GM23338 (cell line): ENCODE data around the gene EXOC3. TPM values are rescaled to one million over a fixed set of nuclear protein-coding genes. Genes with fewer than 3 reads are reported as not detected.

Experiments used
- ATAC-seq: fragments of 200-7000 bp; cut with Tn5 transposase; 3 replicates; pipeline ENCODE4 v1.9.1; 2020
- DNase-seq: peaks from one replicate; pipeline ENCODE4 v3.0.0-alpha.2; 2015; ENCODE audit warnings: low spot score
- H2AFZ ChIP-seq: fragments of 200-600 bp; sonication (generic); 2 replicates; pipeline ENCODE4 v1.8.0; 2016; ENCODE audit warnings: antibody characterized with exemption, mild to moderate bottlenecking, moderate library complexity
- H3F3A ChIP-seq: fragments of 200-600 bp; sonication (generic); replicated peaks from 2 replicates; pipeline ENCODE4 v1.8.0; 2017; ENCODE audit warnings: antibody characterized with exemption, mixed run types, low read depth
- H3K27ac ChIP-seq: fragments of 200-600 bp; sonication (generic); 2 replicates; pipeline ENCODE4 v1.6.1; 2016; ENCODE audit warnings: low read depth
- H3K27me3 ChIP-seq: fragments of 200-600 bp; sonication (generic); 2 replicates; pipeline ENCODE4 v1.8.0; 2016; ENCODE audit warnings: mild to moderate bottlenecking, mixed run types, moderate library complexity; ENCODE audit not compliant: insufficient read depth
- H3K36me3 ChIP-seq: fragments of 200-600 bp; sonication (generic); 2 replicates; pipeline ENCODE4 v1.8.0; 2016; ENCODE audit warnings: mild to moderate bottlenecking; ENCODE audit not compliant: insufficient read depth
- H3K4me1 ChIP-seq: fragments of 200-600 bp; sonication (generic); 2 replicates; pipeline ENCODE4 v1.8.0; 2016; ENCODE audit warnings: mild to moderate bottlenecking, moderate library complexity; ENCODE audit not compliant: insufficient read depth
- H3K4me2 ChIP-seq: fragments of 200-600 bp; sonication (generic); 2 replicates; pipeline ENCODE4 v1.7.1; 2017; ENCODE audit warnings: mixed run types
- H3K4me3 ChIP-seq: fragments of 200-600 bp; sonication (generic); 2 replicates; pipeline ENCODE4 v1.6.1; 2016; ENCODE audit warnings: mixed run types
- H3K79me2 ChIP-seq: fragments of 200-600 bp; sonication (generic); replicated peaks from 2 replicates; pipeline ENCODE4 v1.8.0; 2017; ENCODE audit warnings: mild to moderate bottlenecking; ENCODE audit not compliant: insufficient read depth
- H3K9me2 ChIP-seq: fragments of 200-600 bp; sonication (generic); 2 replicates; pipeline ENCODE4 v1.8.0; 2017; ENCODE audit not compliant: insufficient read depth
- H4K20me1 ChIP-seq: fragments of 200-600 bp; sonication (generic); replicated peaks from 2 replicates; pipeline ENCODE4 v1.8.0; 2017; ENCODE audit warnings: mild to moderate bottlenecking; ENCODE audit not compliant: insufficient read depth
- H3K27ac Mint-ChIP-seq: 2 replicates; pipeline ENCODE4 v1.8.0; 2020; ENCODE audit warnings: inconsistent platforms, mild to moderate bottlenecking, moderate library complexity, mixed read lengths
- H3K27me3 Mint-ChIP-seq: 3 replicates; pipeline ENCODE4 v1.8.0; 2022; ENCODE audit warnings: low read depth, mild to moderate bottlenecking, moderate library complexity, mixed read lengths, inconsistent platforms; ENCODE audit not compliant: insufficient read depth, poor library complexity
- H3K36me3 Mint-ChIP-seq: 3 replicates; pipeline ENCODE4 v1.8.0; 2021; ENCODE audit warnings: low read depth, mild to moderate bottlenecking, inconsistent platforms, moderate library complexity, mixed read lengths
- H3K4me1 Mint-ChIP-seq: 3 replicates; pipeline ENCODE4 v1.8.0; 2020; ENCODE audit warnings: mild to moderate bottlenecking, inconsistent platforms, mixed read lengths
- H3K4me3 Mint-ChIP-seq: 3 replicates; pipeline ENCODE4 v1.8.0; 2021; ENCODE audit warnings: moderate library complexity, mild to moderate bottlenecking, inconsistent platforms, mixed read lengths
- H3K9me3 Mint-ChIP-seq: 3 replicates; pipeline ENCODE4 v1.8.0; 2020; ENCODE audit warnings: moderate library complexity, mild to moderate bottlenecking, inconsistent platforms, mixed read lengths
- CREB1 ChIP-seq: fragments of 250-450 bp; sonication (Bioruptor Pico); IDR thresholded peaks from 2 replicates; pipeline ENCODE4 v1.5.0; 2020; ENCODE audit warnings: low read depth, mild to moderate bottlenecking, moderate library complexity
- CTCF ChIP-seq, 2 experiments: fragments of 200-600 bp in 1 of 2; sonication (generic) in 1 of 2; conservative IDR thresholded peaks; 2 replicates each; pipeline versions ENCODE4 v1.5.1 to v1.6.1; 2016 to 2017; ENCODE audit warnings: antibody characterized with exemption in 2 of 2, low read depth in 2 of 2, mild to moderate bottlenecking in 2 of 2, moderate library complexity in 1 of 2
- ETS1 ChIP-seq: IDR thresholded peaks from 2 replicates; pipeline ENCODE4 v1.6.1; 2016; ENCODE audit warnings: antibody characterized with exemption
- EZH2 ChIP-seq: fragments of 200-600 bp; sonication (generic); IDR thresholded peaks from one replicate; pipeline ENCODE4 v1.8.0; 2017; ENCODE audit warnings: antibody characterized with exemption, mild to moderate bottlenecking, low read depth; ENCODE audit not compliant: unreplicated experiment
- EZH2phosphoT487 ChIP-seq: fragments of 200-600 bp; sonication (generic); IDR thresholded peaks from one replicate; pipeline ENCODE4 v1.8.1; 2018; ENCODE audit warnings: antibody characterized with exemption; ENCODE audit not compliant: unreplicated experiment
- JUNB ChIP-seq: IDR thresholded peaks from one replicate; pipeline ENCODE4 v1.6.1; 2016; ENCODE audit warnings: antibody characterized with exemption; ENCODE audit not compliant: unreplicated experiment
- NANOG ChIP-seq: IDR thresholded peaks from 2 replicates; pipeline ENCODE4 v1.6.1; 2016; ENCODE audit warnings: antibody characterized with exemption, borderline replicate concordance
- REST ChIP-seq: IDR thresholded peaks from one replicate; pipeline ENCODE4 v1.6.1; 2018; ENCODE audit warnings: antibody characterized with exemption; ENCODE audit not compliant: unreplicated experiment
- STAT1 ChIP-seq: IDR thresholded peaks from one replicate; pipeline ENCODE4 v1.6.1; 2016; ENCODE audit warnings: antibody characterized with exemption; ENCODE audit not compliant: unreplicated experiment
- ZNF114 ChIP-seq: fragments of 250-450 bp; sonication (Bioruptor Pico); IDR thresholded peaks from 2 replicates; pipeline ENCODE4 v1.5.0; 2020; ENCODE audit warnings: mild to moderate bottlenecking, moderate library complexity
- ZNF331 ChIP-seq: fragments of 250-450 bp; sonication (Bioruptor Pico); IDR thresholded peaks from 2 replicates; pipeline ENCODE4 v1.5.0; 2020; ENCODE audit warnings: low read depth, mild to moderate bottlenecking, moderate library complexity
- ZNF462 ChIP-seq: fragments of 250-450 bp; sonication (Bioruptor Pico); IDR thresholded peaks from 2 replicates; pipeline ENCODE4 v1.5.0; 2020; ENCODE audit warnings: mild to moderate bottlenecking, moderate library complexity
- polyA plus RNA-seq: library from polyadenylated mRNA; unstranded; fragments of >200 nt; fragmentation: Nextera tagmentation; extraction: Ambion mirVana; gene quantifications from 2 replicates; pipeline ENCODE4 v1.2.1, GENCODE V29; 2016
- total RNA-seq: library from RNA; depleted of rRNA; stranded (reverse); fragments of >200 nt; shearing (Covaris generic); gene quantifications from 2 replicates; pipeline ENCODE4 v1.2.3, GENCODE V29; 2014

EXOC3 gene
- total and polyA plus RNA-seq, 2 experiments from 2014 or later = 13.4 to 31.6 TPM

- no peak overlapping the region for H3K4me3 ChIP-seq
- Mint-ChIP-seq H3K27ac (no peak overlapping the region), H3K9me3 (no peaks in the 10 kb centered on the region), H3K27me3 (peaks cover 12% of the 10 kb centered on the region), H3K36me3 (no peaks in the 10 kb centered on the region), H3K4me3 (no peak overlapping the region), H3K4me1 (no peaks in the 10 kb centered on the region)
- H3K9me2 ChIP-seq = no peaks in the 10 kb centered on the region
- no peaks in the 10 kb centered on the region for H3K4me1 ChIP-seq
- no peaks in the 10 kb centered on the region for H3K27me3 ChIP-seq
- DNase-seq (no peak), ATAC-seq (no peak)
- H3K79me2 ChIP-seq = no peaks in the 10 kb centered on the region
- H2AFZ ChIP-seq = no peak overlapping the region
- no peaks in the 10 kb centered on the region for H3F3A ChIP-seq
- TF ChIP-seq NANOG = no peak
- TF ChIP-seq EZH2 = no peak
- TF ChIP-seq REST = no peak
- TF ChIP-seq ZNF114 (CRISPR knock-in tag) = no peak
- no peak for TF ChIP-seq CTCF (conservative IDR thresholded peaks at IDR 0.05; ENCODE audit: low read depth in 2 of 2)
- no peak for TF ChIP-seq ZNF462 (CRISPR knock-in tag)
- TF ChIP-seq ZNF331 (CRISPR knock-in tag) = no peak
- TF ChIP-seq JUNB = no peak
- TF ChIP-seq EZH2phosphoT487 = no peak
- TF ChIP-seq CREB1 (CRISPR knock-in tag) = no peak
- no peak for TF ChIP-seq ETS1
- TF ChIP-seq STAT1 = no peak
- H4K20me1 ChIP-seq = no peaks in the 10 kb centered on the region
- no peak overlapping the region for H3K4me2 ChIP-seq
- no peak overlapping the region for H3K27ac ChIP-seq
- H3K36me3 ChIP-seq = no peaks in the 10 kb centered on the region
Observed at GRCh38 chr5:482021-482420, 39.0 kb downstream of the EXOC3 start.
